ENCODE data around the gene LHX5. TPM values are rescaled to one million over a fixed set of nuclear protein-coding genes. Genes with fewer than 3 reads are reported as not detected.

LHX5 gene
- total RNA-seq, 1 experiment from 2014 or later = not detected

DNA sequence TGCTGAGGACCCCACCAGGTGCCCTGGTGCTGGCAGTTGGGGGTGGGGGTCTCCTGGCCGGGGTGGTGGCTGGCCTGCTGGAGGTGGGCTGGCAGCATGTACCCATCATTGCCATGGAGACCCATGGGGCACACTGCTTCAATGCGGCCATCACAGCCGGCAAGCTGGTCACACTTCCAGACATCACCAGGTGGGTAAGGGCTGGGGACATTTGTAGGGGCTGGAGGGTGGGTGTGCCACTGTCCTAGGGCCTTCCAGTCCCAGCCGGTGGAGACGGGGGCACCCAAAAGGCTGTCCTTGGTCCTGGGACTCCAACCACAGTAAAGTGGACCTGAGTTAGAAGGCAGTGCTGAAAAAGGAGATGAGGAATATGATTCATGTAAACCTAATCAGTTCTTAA, 36.3 kb downstream of the LHX5 start:
- H3K27me3 Mint-ChIP-seq (ENCODE audit: insufficient read depth, unreplicated experiment) = no peaks in the 10 kb centered on the region
- no peak overlapping the region for H3K4me3 Mint-ChIP-seq (ENCODE audit: unreplicated experiment)
- no peaks in the 10 kb centered on the region for H3K36me3 Mint-ChIP-seq (ENCODE audit: insufficient read depth, unreplicated experiment)
- peaks cover under 1% of the 10 kb centered on the region for H3K9me3 Mint-ChIP-seq (ENCODE audit: unreplicated experiment)
- POLR2A ChIA-PET = no interaction called here
- H3K4me1 Mint-ChIP-seq (ENCODE audit: insufficient read depth, unreplicated experiment) = no peaks in the 10 kb centered on the region
- CTCF ChIA-PET = interaction anchor here (1.4 kb wide), 1 partner anchor 10 kb away, joined by 3 read pairs; no protein-coding TSS in a partner anchor
- no peak overlapping the region for H3K27ac Mint-ChIP-seq (ENCODE audit: low read depth, unreplicated experiment)
- DNase-seq (ENCODE audit: unreplicated experiment) = no peak
- no TSS peak for BruUV-seq (replicated peaks)
- TF ChIP-seq, protein P1, sequence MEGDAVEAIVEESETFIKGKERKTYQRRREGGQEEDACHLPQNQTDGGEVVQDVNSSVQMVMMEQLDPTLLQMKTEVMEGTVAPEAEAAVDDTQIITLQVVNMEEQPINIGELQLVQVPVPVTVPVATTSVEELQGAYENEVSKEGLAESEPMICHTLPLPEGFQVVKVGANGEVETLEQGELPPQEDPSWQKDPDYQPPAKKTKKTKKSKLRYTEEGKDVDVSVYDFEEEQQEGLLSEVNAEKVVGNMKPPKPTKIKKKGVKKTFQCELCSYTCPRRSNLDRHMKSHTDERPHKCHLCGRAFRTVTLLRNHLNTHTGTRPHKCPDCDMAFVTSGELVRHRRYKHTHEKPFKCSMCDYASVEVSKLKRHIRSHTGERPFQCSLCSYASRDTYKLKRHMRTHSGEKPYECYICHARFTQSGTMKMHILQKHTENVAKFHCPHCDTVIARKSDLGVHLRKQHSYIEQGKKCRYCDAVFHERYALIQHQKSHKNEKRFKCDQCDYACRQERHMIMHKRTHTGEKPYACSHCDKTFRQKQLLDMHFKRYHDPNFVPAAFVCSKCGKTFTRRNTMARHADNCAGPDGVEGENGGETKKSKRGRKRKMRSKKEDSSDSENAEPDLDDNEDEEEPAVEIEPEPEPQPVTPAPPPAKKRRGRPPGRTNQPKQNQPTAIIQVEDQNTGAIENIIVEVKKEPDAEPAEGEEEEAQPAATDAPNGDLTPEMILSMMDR (IDR thresholded peaks at IDR 0.05; ENCODE audit: unreplicated experiment) = no peak
- intact Hi-C loops (cut with micrococcal nuclease) = no loop called here

DNA sequence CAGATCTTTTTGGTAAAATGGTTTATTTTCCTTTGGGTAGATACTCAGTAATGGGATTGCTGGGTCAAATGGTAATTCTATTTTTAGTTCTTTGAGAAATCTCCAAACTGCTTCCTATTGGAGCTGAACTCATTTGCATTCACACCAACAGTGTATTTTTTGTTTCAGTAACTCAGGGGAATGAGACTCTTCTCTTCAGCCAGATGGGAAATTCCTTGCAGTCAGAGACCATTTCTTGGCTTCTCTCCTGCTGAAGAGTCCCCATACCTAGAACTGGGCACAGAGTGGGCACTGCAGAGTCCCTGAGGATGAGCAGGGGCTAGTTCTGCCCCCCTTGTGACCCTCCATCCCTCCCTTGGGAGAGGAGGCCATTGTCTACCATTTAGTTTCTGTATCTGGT, 38.7 kb downstream of the LHX5 start:
- Mint-ChIP-seq H3K27me3 (ENCODE audit: insufficient read depth, unreplicated experiment) (no peaks in the 10 kb centered on the region), H3K4me1 (ENCODE audit: insufficient read depth, unreplicated experiment) (no peaks in the 10 kb centered on the region), H3K27ac (ENCODE audit: low read depth, unreplicated experiment) (no peak overlapping the region), H3K36me3 (ENCODE audit: insufficient read depth, unreplicated experiment) (no peaks in the 10 kb centered on the region), H3K4me3 (ENCODE audit: unreplicated experiment) (no peak overlapping the region), H3K9me3 (ENCODE audit: unreplicated experiment) (peaks cover 10% of the 10 kb centered on the region)
- intact Hi-C loops (cut with micrococcal nuclease) = no loop called here
- ChIA-PET POLR2A (no interaction called here), CTCF (no interaction called here)
- no peak for DNase-seq (ENCODE audit: unreplicated experiment)
- TF ChIP-seq, protein P1 (IDR thresholded peaks at IDR 0.05; ENCODE audit: unreplicated experiment) = no peak
- BruUV-seq (replicated peaks) = no TSS peak

DNA sequence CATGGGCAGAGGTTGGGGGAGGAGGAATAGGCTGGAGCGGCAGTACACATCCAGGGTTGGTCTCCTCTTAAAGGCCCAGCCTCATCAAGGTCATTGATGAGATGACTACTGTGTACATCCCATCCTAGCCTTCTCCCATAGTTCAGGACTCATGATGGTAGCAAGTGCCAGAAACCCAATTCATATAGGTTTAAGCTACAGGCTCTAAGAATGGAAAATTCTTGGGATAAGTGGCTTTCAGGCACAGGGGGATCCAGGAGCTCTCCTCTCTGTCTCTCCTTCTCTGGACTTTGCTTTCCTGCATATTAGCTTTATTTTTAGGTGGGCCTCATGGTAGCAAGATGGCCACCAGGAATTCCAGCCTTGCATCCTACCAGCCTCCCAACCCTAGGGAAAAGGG, 43.2 kb downstream of the LHX5 start:
- ChIA-PET POLR2A (no interaction called here), CTCF (interaction anchor here (0.5 to 0.7 kb wide), 3 partner anchors 119 to 864 kb away, joined by 3 read pairs; no protein-coding TSS in a partner anchor)
- BruUV-seq (replicated peaks) = no TSS peak
- Mint-ChIP-seq H3K4me1 (ENCODE audit: insufficient read depth, unreplicated experiment) (no peaks in the 10 kb centered on the region), H3K9me3 (ENCODE audit: unreplicated experiment) (peaks cover 10% of the 10 kb centered on the region), H3K27me3 (ENCODE audit: insufficient read depth, unreplicated experiment) (no peaks in the 10 kb centered on the region), H3K27ac (ENCODE audit: low read depth, unreplicated experiment) (no peak overlapping the region), H3K36me3 (ENCODE audit: insufficient read depth, unreplicated experiment) (no peaks in the 10 kb centered on the region), H3K4me3 (ENCODE audit: unreplicated experiment) (no peak overlapping the region)
- intact Hi-C loops (cut with micrococcal nuclease) = loop anchor here (10.0 kb wide), 1 partner anchor 384 kb away; no protein-coding TSS in a partner anchor
- TF ChIP-seq, protein P1 (IDR thresholded peaks at IDR 0.05; ENCODE audit: unreplicated experiment) = no peak
- no peak for DNase-seq (ENCODE audit: unreplicated experiment)

DNA sequence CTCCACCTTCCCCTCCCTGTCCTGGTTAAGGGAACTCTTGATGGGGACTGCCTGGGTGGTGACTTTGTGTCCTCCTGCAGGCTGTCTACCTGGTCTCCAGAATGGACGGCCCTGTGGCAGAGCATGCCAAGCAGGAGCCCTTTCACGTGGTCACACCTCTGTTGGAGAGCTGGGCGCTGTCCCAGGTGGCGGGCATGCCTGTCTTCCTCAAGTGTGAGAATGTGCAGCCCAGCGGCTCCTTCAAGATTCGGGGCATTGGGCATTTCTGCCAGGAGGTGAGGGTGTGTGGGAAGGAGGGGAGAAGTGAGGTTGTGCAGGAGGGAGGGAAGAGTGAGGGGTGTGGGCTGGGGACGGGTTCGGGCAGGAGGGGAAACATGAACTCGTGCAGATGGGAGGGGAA, 43.8 kb downstream of the LHX5 start:
- intact Hi-C loops (cut with micrococcal nuclease) = loop anchor here (10.0 kb wide), 1 partner anchor 383 kb away; no protein-coding TSS in a partner anchor
- DNase-seq (ENCODE audit: unreplicated experiment) = no peak
- no peaks in the 10 kb centered on the region for H3K4me1 Mint-ChIP-seq (ENCODE audit: insufficient read depth, unreplicated experiment)
- no peaks in the 10 kb centered on the region for H3K36me3 Mint-ChIP-seq (ENCODE audit: insufficient read depth, unreplicated experiment)
- H3K9me3 Mint-ChIP-seq (ENCODE audit: unreplicated experiment) = peaks cover 10% of the 10 kb centered on the region
- H3K27ac Mint-ChIP-seq (ENCODE audit: low read depth, unreplicated experiment) = no peak overlapping the region
- BruUV-seq (replicated peaks) = no TSS peak
- ChIA-PET POLR2A (no interaction called here), CTCF (interaction anchor here (0.6 to 1.2 kb wide), 2 partner anchors 116 to 234 kb away, joined by 3 read pairs; no protein-coding TSS in a partner anchor)
- no peak overlapping the region for H3K4me3 Mint-ChIP-seq (ENCODE audit: unreplicated experiment)
- TF ChIP-seq, protein P1 (IDR thresholded peaks at IDR 0.05; ENCODE audit: unreplicated experiment) = no peak
- no peaks in the 10 kb centered on the region for H3K27me3 Mint-ChIP-seq (ENCODE audit: insufficient read depth, unreplicated experiment)

Data from MCF 10A (cell line).